ENCODE data around the gene BABAM1.

Gene BABAM1

GRCh38 chr19:17227798-17228367, 39.4 kb upstream of the BABAM1 start:
- no peak for TF ChIP-seq CTCF (IDR thresholded peaks at IDR 0.05; ENCODE audit: insufficient read depth, low read length, poor library complexity, severe bottlenecking)
- no peak for DNase-seq (ENCODE audit: extremely low read depth, insufficient read length)
- no peak overlapping the region for H3K4me3 ChIP-seq (replicated peaks; ENCODE audit: low read depth, low read length)
- peaks cover 1% of the 10 kb centered on the region for H3K36me3 ChIP-seq (ENCODE audit: control insufficient read depth, insufficient read depth, low read length)
- no peaks in the 10 kb centered on the region for H3K27me3 ChIP-seq (replicated peaks; ENCODE audit: control insufficient read depth, insufficient read depth, low read length)

- no peak for DNase-seq (ENCODE audit: extremely low read depth, insufficient read length)
- H3K36me3 ChIP-seq (ENCODE audit: control insufficient read depth, insufficient read depth, low read length): peaks cover 1% of the 10 kb centered on the region
- TF ChIP-seq CTCF (IDR thresholded peaks at IDR 0.05; ENCODE audit: insufficient read depth, low read length, poor library complexity, severe bottlenecking): no peak
Measured at GRCh38 chr19:17229890-17230289, 37.4 kb upstream of the BABAM1 start.

GRCh38 chr19:17232258-17232657, 35.0 kb upstream of the BABAM1 start:
- no peak overlapping the region for H3K4me3 ChIP-seq (replicated peaks; ENCODE audit: low read depth, low read length)
- no peak for TF ChIP-seq CTCF (IDR thresholded peaks at IDR 0.05; ENCODE audit: insufficient read depth, low read length, poor library complexity, severe bottlenecking)
- peaks cover 1% of the 10 kb centered on the region for H3K36me3 ChIP-seq (ENCODE audit: control insufficient read depth, insufficient read depth, low read length)
- DNase-seq (ENCODE audit: extremely low read depth, insufficient read length): no peak
- H3K27me3 ChIP-seq (replicated peaks; ENCODE audit: control insufficient read depth, insufficient read depth, low read length): no peaks in the 10 kb centered on the region

More at GRCh38 chr19:17229890-17230289, 37.4 kb upstream of the BABAM1 start:
- Histone ChIP-seq H3K4me3 (replicated peaks; ENCODE audit: low read depth, low read length) (no peak overlapping the region), H3K27me3 (replicated peaks; ENCODE audit: control insufficient read depth, insufficient read depth, low read length) (no peaks in the 10 kb centered on the region)

- DNase-seq (ENCODE audit: extremely low read depth, insufficient read length): peak; percentile 77
- Histone ChIP-seq H3K36me3 (ENCODE audit: control insufficient read depth, insufficient read depth, low read length) (peaks cover under 1% of the 10 kb centered on the region; the same call in 1 of the 2 replicates), H3K4me3 (replicated peaks; ENCODE audit: low read depth, low read length) (peak overlapping the region; percentile 68), H3K27me3 (replicated peaks; ENCODE audit: control insufficient read depth, insufficient read depth, low read length) (no peaks in the 10 kb centered on the region)
- no peak for TF ChIP-seq CTCF (IDR thresholded peaks at IDR 0.05; ENCODE audit: insufficient read depth, low read length, poor library complexity, severe bottlenecking)
Measured at GRCh38 chr19:17234911-17235299, 32.3 kb upstream of the BABAM1 start.

GRCh38 chr19:17235300-17235970, 31.8 kb upstream of the BABAM1 start:
- no peaks in the 10 kb centered on the region for H3K27me3 ChIP-seq (replicated peaks; ENCODE audit: control insufficient read depth, insufficient read depth, low read length)
- no peaks in the 10 kb centered on the region; the same call in 1 of the 2 replicates for H3K36me3 ChIP-seq (ENCODE audit: control insufficient read depth, insufficient read depth, low read length)
- H3K4me3 ChIP-seq (replicated peaks; ENCODE audit: low read depth, low read length): peak overlapping the region; percentile 68
- TF ChIP-seq CTCF (IDR thresholded peaks at IDR 0.05; ENCODE audit: insufficient read depth, low read length, poor library complexity, severe bottlenecking): peak; percentile 52
- peak; percentile 84 for DNase-seq (ENCODE audit: extremely low read depth, insufficient read length)

Measured in GM06990 (cell line).